ENCODE data around the gene PIK3R3.

DNA sequence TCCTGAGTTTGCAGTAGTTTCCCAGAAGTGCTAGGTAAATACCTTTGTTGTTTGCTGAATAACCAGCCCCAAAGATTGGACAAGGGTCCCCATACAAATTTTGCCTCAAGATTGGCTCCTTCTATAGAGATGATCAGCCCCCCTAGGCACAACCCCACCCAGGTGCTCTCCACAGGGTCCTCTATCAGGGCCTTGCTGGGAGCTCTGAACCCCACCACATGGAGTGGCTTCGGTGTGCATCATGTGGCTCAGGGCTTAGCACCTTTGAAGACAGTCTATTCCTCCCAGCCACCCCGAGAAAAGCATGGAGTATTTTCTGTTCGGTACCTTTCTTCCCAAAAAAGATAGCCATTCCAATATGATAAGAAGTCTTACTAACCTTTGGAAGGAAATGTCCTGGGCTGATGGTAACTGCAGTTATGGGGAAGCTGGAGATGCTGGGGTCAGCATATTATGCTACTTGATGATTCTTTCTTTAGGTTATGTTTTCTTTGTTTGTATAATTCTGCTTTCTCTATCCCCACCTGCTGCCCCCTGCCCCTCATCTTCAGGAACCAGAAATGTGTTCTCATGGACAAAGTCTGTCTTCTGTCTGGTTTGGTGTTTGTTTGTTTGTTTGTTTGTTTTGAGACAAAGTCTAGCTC lies 37.5 kb upstream of the PIK3R3 start:
- TF ChIP-seq, protein P1, sequence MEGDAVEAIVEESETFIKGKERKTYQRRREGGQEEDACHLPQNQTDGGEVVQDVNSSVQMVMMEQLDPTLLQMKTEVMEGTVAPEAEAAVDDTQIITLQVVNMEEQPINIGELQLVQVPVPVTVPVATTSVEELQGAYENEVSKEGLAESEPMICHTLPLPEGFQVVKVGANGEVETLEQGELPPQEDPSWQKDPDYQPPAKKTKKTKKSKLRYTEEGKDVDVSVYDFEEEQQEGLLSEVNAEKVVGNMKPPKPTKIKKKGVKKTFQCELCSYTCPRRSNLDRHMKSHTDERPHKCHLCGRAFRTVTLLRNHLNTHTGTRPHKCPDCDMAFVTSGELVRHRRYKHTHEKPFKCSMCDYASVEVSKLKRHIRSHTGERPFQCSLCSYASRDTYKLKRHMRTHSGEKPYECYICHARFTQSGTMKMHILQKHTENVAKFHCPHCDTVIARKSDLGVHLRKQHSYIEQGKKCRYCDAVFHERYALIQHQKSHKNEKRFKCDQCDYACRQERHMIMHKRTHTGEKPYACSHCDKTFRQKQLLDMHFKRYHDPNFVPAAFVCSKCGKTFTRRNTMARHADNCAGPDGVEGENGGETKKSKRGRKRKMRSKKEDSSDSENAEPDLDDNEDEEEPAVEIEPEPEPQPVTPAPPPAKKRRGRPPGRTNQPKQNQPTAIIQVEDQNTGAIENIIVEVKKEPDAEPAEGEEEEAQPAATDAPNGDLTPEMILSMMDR (conservative IDR thresholded peaks at IDR 0.05; ENCODE audit: low read length) = no peak
- TF ChIP-seq EZH2phosphoT487 (IDR thresholded peaks at IDR 0.05; ENCODE audit: borderline replicate concordance) = no peak

Measured in Loucy (cell line).